Fibroblast of mammary gland (primary cell): ENCODE results near the gene ELFN1.

Experiments
- DNase-seq: peaks from one replicate; pipeline ENCODE4 v3.0.0-alpha.2; 2010; ENCODE audit warnings: low read depth
- H3K4me3 ChIP-seq: 2 replicates; pipeline ENCODE4 v1.5.1; 2011; ENCODE audit warnings: low read depth, mild to moderate bottlenecking, low read length, moderate library complexity; ENCODE audit not compliant: control insufficient read depth
- TF ChIP-seq, protein P1 (sequence below): conservative IDR thresholded peaks from 2 replicates; pipeline ENCODE4 v1.5.1; 2011; ENCODE audit warnings: low read depth, low read length, inconsistent platforms; ENCODE audit not compliant: control insufficient read depth, insufficient read depth

Gene ELFN1

DNA sequence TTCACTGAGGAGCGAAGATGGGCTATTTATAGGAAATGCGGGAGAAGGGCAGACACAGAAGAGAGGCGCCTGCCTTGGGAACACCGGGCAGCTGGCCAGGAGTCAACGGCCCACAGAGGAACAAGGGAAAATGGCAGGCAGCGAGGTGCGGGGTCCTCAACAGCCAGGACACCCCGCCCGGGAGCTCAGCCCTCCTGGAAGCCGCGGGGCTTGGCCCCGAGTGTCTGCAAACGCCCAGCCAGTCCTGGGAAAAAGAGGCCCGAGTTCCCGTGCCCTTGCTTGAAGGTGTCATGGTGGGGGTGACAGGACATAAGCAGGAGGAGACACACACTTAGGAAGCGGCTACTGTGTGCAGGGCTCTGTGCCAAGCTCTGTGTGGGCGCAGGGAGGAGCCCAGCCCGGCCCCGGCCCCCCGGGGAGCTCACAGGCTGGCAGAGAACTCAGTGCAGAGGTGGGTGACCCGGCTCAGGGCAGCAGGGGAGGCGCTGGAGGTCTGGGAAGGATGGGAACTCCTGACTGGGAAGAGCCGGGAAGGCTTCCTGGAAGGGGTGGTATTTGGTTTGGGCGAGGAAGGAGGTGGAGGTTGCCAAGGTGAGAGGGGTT, 79.9 kb downstream of the ELFN1 start:
- H3K4me3 ChIP-seq: no peak overlapping the region
- no peak for DNase-seq
- TF ChIP-seq, protein P1, sequence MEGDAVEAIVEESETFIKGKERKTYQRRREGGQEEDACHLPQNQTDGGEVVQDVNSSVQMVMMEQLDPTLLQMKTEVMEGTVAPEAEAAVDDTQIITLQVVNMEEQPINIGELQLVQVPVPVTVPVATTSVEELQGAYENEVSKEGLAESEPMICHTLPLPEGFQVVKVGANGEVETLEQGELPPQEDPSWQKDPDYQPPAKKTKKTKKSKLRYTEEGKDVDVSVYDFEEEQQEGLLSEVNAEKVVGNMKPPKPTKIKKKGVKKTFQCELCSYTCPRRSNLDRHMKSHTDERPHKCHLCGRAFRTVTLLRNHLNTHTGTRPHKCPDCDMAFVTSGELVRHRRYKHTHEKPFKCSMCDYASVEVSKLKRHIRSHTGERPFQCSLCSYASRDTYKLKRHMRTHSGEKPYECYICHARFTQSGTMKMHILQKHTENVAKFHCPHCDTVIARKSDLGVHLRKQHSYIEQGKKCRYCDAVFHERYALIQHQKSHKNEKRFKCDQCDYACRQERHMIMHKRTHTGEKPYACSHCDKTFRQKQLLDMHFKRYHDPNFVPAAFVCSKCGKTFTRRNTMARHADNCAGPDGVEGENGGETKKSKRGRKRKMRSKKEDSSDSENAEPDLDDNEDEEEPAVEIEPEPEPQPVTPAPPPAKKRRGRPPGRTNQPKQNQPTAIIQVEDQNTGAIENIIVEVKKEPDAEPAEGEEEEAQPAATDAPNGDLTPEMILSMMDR: no peak

DNA sequence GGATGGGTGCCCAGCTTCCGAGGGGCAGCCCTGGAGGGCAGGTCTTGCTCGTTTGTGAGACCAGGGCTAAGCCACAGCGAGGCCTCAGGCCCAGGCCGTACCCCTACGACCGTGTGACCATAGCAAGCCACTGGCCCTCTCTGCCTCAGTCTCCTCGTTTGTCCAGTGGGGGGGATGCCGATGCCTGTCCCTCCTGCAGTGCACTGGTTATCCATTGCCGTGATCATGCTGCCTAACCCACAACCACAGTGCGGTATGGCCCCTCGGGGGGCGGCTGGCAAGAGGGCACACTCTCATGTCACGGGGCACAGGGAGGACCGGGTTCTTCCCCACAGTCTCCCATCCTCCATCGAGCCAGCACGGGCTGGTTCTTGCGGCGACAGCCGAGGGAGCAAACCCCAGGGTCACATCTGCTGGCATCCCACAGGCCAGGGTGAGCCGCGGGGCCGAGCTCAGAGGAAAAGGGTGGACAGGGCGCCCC, 80.5 kb downstream of the ELFN1 start:
- no peak for DNase-seq
- TF ChIP-seq, protein P1: no peak
- H3K4me3 ChIP-seq: no peak overlapping the region

DNA sequence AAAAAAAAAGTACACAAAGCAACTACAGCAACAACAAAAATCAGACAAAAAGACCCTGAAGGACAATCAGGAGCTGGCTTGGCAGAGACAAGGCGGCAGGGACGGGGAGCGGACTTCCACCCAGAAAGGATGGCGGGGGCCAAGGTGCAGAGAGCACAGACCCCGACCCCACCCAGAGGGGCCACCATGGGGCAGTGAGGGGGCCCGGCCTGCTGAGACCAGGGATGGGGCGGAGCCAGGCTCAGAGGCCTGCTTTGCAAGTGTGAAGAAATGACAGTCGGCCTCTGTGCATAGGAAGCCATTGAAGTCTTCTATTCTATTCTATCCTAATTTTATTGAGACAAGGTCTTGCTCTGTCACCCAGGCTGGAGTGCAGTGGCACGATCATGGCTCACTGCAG, 82.0 kb downstream of the ELFN1 start:
- TF ChIP-seq, protein P1: no peak
- H3K4me3 ChIP-seq: no peak overlapping the region
- no peak for DNase-seq

DNA sequence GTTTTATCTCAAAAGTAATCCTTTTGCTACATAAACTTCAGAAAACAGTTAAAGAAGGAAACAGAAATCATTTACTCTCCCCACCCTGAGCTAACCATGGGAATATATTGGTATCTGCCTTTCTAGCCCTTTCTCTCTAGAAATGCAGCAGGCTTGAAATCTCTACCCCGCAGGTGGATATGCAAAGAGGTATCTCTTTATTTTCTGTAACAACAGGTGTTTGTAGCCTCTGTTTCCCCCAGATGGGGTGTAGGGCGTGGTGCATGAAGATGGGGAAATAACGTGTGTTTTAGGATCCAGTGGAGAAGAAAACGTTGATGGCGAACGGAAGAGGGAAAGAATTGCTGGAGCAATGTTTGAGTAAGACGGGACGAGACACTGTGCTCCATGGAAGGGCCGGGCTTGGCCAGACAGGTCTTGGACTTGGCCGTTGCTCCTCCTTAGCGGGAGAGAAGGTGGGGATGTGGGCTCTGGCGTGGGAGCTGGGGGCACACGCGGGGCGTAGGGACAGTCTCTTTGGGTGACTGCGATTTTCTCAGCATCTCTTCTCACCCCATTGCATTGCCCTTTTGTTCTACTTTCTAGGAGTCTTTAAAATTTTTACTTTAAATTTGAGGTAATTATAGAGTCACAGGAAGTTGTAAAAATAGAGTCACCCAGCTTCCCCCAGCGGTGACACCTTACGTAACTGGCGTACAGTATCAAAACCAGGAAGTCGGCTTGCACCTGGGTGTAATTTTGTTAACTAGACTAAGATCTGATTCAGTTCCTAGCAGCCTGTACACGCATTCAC, 82.9 kb downstream of the ELFN1 start:
- DNase-seq: no peak
- H3K4me3 ChIP-seq: no peak overlapping the region
- TF ChIP-seq, protein P1: no peak

DNA sequence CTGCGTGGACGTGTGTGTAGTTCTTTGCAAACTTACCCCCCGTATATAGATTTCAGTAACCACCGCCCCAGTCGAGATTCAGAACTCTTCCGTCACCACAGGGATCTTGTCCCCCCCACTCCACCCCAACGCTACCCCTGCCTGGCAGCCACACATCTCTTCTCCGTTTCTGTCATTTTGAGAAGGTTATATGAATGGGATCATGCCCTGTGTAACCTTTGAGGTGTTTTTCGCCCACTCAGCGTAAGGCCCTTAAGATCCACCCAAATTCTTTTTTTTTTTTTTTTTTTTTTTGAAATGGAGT, 83.4 kb downstream of the ELFN1 start:
- no peak overlapping the region for H3K4me3 ChIP-seq
- TF ChIP-seq, protein P1: no peak
- no peak for DNase-seq

DNA sequence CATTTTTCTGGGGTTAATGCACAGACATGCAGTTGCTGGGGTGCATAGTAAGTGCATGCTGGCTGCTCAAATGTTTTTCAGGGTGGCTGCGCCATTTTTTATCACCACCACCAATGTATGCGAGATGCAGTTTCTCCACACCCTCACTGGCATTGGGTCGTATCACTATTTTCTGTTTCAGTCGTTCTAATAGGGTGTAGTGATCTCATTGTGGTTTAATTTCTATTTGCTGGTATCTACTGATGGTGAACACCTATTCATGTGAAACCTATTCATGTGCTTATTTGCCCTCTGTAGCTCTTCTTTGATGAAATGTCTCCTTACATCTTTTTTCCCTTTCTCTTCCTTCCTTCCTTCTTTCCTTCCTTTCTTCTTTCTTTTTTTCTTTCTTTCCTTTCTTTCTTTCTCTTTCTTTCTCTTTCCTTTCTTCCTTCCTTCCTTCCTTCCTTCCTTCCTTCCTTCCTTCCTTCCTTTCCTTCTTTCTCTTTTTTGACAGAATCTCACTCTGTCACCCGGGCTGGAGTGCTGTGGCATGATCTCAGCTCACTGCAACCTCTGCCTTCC, 84.3 kb downstream of the ELFN1 start:
- no peak for DNase-seq
- H3K4me3 ChIP-seq: no peak overlapping the region
- TF ChIP-seq, protein P1: no peak
